HG03066 (cell line): Measurements from ENCODE around the gene UGT1A9.
"Not testable (repeated sequence)": the region's sequence is repeated elsewhere in the genome, so short reads cannot be mapped to it uniquely, and the experiment has no call there.

ENCODE experiments used
- ATAC-seq: cut with Tn5 transposase; IDR thresholded peaks from one replicate; pipeline ENCODE4 v1.9.1; 2021; ENCODE audit warnings: low read depth; ENCODE audit not compliant: unreplicated experiment

The UGT1A9 gene

GRCh38 chr2:233679196-233679595 lies 7.5 kb downstream of the UGT1A9 start:
- no peak for ATAC-seq

GRCh38 chr2:233680361-233681045 lies 8.8 kb downstream of the UGT1A9 start:
- no peak for ATAC-seq

- ATAC-seq, result no peak
Observed at GRCh38 chr2:233681521-233682099, 9.9 kb downstream of the UGT1A9 start, which contains the start of gene UGT1A7. UGT1A7 (plus strand) TSS chr2:233681901; CDS start chr2:233681938, 37 bp downstream.

GRCh38 chr2:233684640-233685039 lies 12.9 kb downstream of the UGT1A9 start:
- no peak for ATAC-seq

- ATAC-seq, result no peak
Observed at GRCh38 chr2:233686928-233687327, 15.2 kb downstream of the UGT1A9 start.

- ATAC-seq, result no peak
Observed at GRCh38 chr2:233688341-233688740, 16.6 kb downstream of the UGT1A9 start.

- no peak for ATAC-seq
Observed at GRCh38 chr2:233689031-233689430, 17.3 kb downstream of the UGT1A9 start.

GRCh38 chr2:233689501-233689900 lies 17.8 kb downstream of the UGT1A9 start:
- no peak for ATAC-seq

GRCh38 chr2:233690444-233690843 lies 18.7 kb downstream of the UGT1A9 start:
- no peak for ATAC-seq

- no peak for ATAC-seq
Observed at GRCh38 chr2:233691443-233692433, 20.0 kb downstream of the UGT1A9 start.

GRCh38 chr2:233692648-233693047 lies 20.9 kb downstream of the UGT1A9 start, which contains the start of gene UGT1A6:
UGT1A6 (plus strand) TSS chr2:233692890; CDS start chr2:233693005, 115 bp downstream.
- ATAC-seq, result no peak

- no peak for ATAC-seq
Observed at GRCh38 chr2:233693963-233694362, 22.3 kb downstream of the UGT1A9 start.

- ATAC-seq, result no peak
Observed at GRCh38 chr2:233698740-233699139, 27.0 kb downstream of the UGT1A9 start.

GRCh38 chr2:233699424-233700027 lies 27.8 kb downstream of the UGT1A9 start:
- ATAC-seq, result no peak

- no peak for ATAC-seq
Observed at GRCh38 chr2:233700028-233700635, 28.4 kb downstream of the UGT1A9 start.

- not testable (repeated sequence) for ATAC-seq
Observed at GRCh38 chr2:233700842-233701241, 29.1 kb downstream of the UGT1A9 start.

GRCh38 chr2:233702238-233702637 lies 30.5 kb downstream of the UGT1A9 start:
- ATAC-seq, result no peak

- no peak for ATAC-seq
Observed at GRCh38 chr2:233705911-233706506, 34.3 kb downstream of the UGT1A9 start.

GRCh38 chr2:233706720-233707119 lies 35.0 kb downstream of the UGT1A9 start:
- no peak for ATAC-seq
